Natural killer cell (primary cell): ENCODE measurements around the gene RPRM. TPM values are rescaled to one million over a fixed set of nuclear protein-coding genes. Genes with fewer than 3 reads are reported as not detected.
"Not testable (repeated sequence)": the region's sequence is repeated elsewhere in the genome, so short reads cannot be mapped to it uniquely, and the experiment has no call there.

Experiments used
- ATAC-seq, 3 donors: fragments of 150-1000 bp in 2 of 3; fragments of 200-7000 bp in 1 of 3; cut with Tn5 transposase; 1 replicate in 1 of 3; 2 replicates in 2 of 3; pipeline ENCODE4 v1.10.0; 2021; ENCODE audit warnings: mild to moderate bottlenecking in 2 of 3, moderate library complexity in 2 of 3
- DNase-seq, 2 donors: peaks; one replicate each; pipeline versions ENCODE4 v3.0.0 to v3.0.0-alpha.2; 2013 to 2021; ENCODE audit warnings: mixed read lengths in 1 of 2
- H3K27ac ChIP-seq: one replicate; pipeline ENCODE4 v1.5.1; 2013; ENCODE audit warnings: mild to moderate bottlenecking, low read length
- H3K27me3 ChIP-seq: one replicate; pipeline ENCODE4 v1.6.1; 2013; ENCODE audit warnings: low read length; ENCODE audit not compliant: control insufficient read depth, insufficient read depth
- H3K36me3 ChIP-seq: one replicate; pipeline ENCODE4 v1.6.1; 2013; ENCODE audit warnings: low read length; ENCODE audit not compliant: control insufficient read depth, insufficient read depth
- H3K4me1 ChIP-seq: one replicate; pipeline ENCODE4 v1.6.1; 2013; ENCODE audit warnings: low read length; ENCODE audit not compliant: control insufficient read depth, insufficient read depth
- H3K4me3 ChIP-seq: one replicate; pipeline ENCODE4 v1.5.1; 2013; ENCODE audit warnings: low read length
- H3K9me3 ChIP-seq: one replicate; pipeline ENCODE4 v1.6.1; 2013; ENCODE audit warnings: low read length; ENCODE audit not compliant: control insufficient read depth, insufficient read depth
- H3K27ac Mint-ChIP-seq, 2 donors: one replicate each; pipeline ENCODE4 v1.8.0; 2022; ENCODE audit warnings: mild to moderate bottlenecking in 2 of 2, mixed read lengths in 2 of 2, moderate library complexity in 1 of 2
- H3K27me3 Mint-ChIP-seq, 2 donors: one replicate each; pipeline ENCODE4 v1.8.0; 2022; ENCODE audit warnings: low read depth in 2 of 2, mixed read lengths in 2 of 2
- H3K36me3 Mint-ChIP-seq: one replicate; pipeline ENCODE4 v1.8.0; 2022; ENCODE audit warnings: mixed read lengths
- H3K4me1 Mint-ChIP-seq, 2 donors: one replicate each; pipeline ENCODE4 v1.8.0; 2022; ENCODE audit warnings: mixed read lengths in 2 of 2
- H3K4me3 Mint-ChIP-seq: one replicate; pipeline ENCODE4 v1.8.0; 2022; ENCODE audit warnings: mild to moderate bottlenecking, moderate library complexity, mixed read lengths
- H3K9me3 Mint-ChIP-seq, 2 donors: one replicate each; pipeline ENCODE4 v1.8.0; 2022; ENCODE audit warnings: mixed read lengths in 2 of 2
- CTCF ChIP-seq: fragments of 200-600 bp; IDR thresholded peaks from one replicate; pipeline ENCODE4 v1.8.0; 2022; ENCODE audit warnings: antibody characterized with exemption
- WGBS: methylation state at CpG from one replicate; pipeline ENCODE4 v1.1.7; 2013; ENCODE audit warnings: missing lambda C conversion rate; ENCODE audit not compliant: insufficient coverage; 5-methylcytosine and 5-hydroxymethylcytosine counted together
- intact Hi-C: fragments of 100-400 bp; cut with micrococcal nuclease; formaldehyde crosslinking; loops from one replicate; pipeline ENCODE4 v1.14.2; 2022
- total RNA-seq, 4 donors: library from RNA; stranded (reverse); fragments of 120-200 nt in 1 of 4; gene quantifications; one replicate each; pipeline versions ENCODE4 v1.2.3 to v1.2.4, GENCODE V29; 2013 to 2022

RPRM gene
- total RNA-seq, 3 donors from 2014 or later (not counting 1 experiment from before 2014, with no cell fraction given), result not detected

GRCh38 chr2:153510996-153511395, 32.4 kb upstream of the RPRM start:
- Mint-ChIP-seq H3K27me3 (no peaks in the 10 kb centered on the region), H3K27ac (no peak overlapping the region), H3K9me3 (peaks cover 5% of the 10 kb centered on the region in 2 donors), H3K36me3 (no peaks in the 10 kb centered on the region), H3K4me3 (no peak overlapping the region), H3K4me1 (no peaks in the 10 kb centered on the region)
- DNase-seq, result no peak
- H3K4me3 ChIP-seq, result no peak overlapping the region
- ATAC-seq, result no peak
- 84% methylated on average over 4 of the region's 4 CpGs for WGBS
- H3K4me1 ChIP-seq, result no peaks in the 10 kb centered on the region
- intact Hi-C loops, result no loop called here
- no peaks in the 10 kb centered on the region for H3K27me3 ChIP-seq
- TF ChIP-seq CTCF, result no peak
- H3K36me3 ChIP-seq, result no peaks in the 10 kb centered on the region
- no peak overlapping the region for H3K27ac ChIP-seq
- peaks cover 6% of the 10 kb centered on the region for H3K9me3 ChIP-seq

- TF ChIP-seq CTCF, result no peak
- Histone ChIP-seq H3K9me3 (peaks cover 6% of the 10 kb centered on the region), H3K27ac (no peak overlapping the region), H3K36me3 (no peaks in the 10 kb centered on the region), H3K27me3 (no peaks in the 10 kb centered on the region), H3K4me3 (no peak overlapping the region), H3K4me1 (no peaks in the 10 kb centered on the region)
- intact Hi-C loops, result no loop called here
- H3K27me3 Mint-ChIP-seq, result no peaks in the 10 kb centered on the region
- ATAC-seq (no peak), DNase-seq (no peak)
- H3K36me3 Mint-ChIP-seq, result no peaks in the 10 kb centered on the region
- no peak overlapping the region for H3K4me3 Mint-ChIP-seq
- 88% methylated on average over 14 of the region's 15 CpGs for WGBS
- H3K9me3 Mint-ChIP-seq, result peaks cover 7 to 10% of the 10 kb centered on the region in 2 donors
- H3K4me1 Mint-ChIP-seq, result no peaks in the 10 kb centered on the region
- no peak overlapping the region for H3K27ac Mint-ChIP-seq
Observed at GRCh38 chr2:153509133-153509532, 30.6 kb upstream of the RPRM start.

DNA sequence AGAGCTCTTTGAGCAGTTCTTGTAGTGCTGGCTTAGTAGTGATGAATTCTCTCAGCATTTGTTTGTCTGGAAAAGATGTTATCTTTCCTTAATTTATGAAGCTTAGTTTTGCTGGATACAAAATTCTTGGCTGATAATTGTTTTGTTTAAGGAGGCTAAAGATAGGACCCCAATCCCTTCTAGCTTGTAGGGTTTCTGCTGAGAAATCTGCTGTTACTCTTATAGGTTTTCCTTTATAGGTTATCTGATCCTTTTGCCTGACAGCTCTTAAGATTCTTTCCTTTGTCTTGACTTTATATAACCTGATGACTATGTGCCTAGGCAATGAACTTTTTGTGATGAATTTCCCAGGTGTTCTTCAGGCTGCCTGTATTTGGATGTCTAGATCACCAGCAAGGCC, 27.9 kb upstream of the RPRM start:
- H3K4me1 ChIP-seq, H3K27ac Mint-ChIP-seq, H3K27ac ChIP-seq, H3K9me3 ChIP-seq, H3K27me3 Mint-ChIP-seq, intact Hi-C loops, H3K4me1 Mint-ChIP-seq, H3K4me3 ChIP-seq, H3K4me3 Mint-ChIP-seq, ATAC-seq, H3K27me3 ChIP-seq, DNase-seq, H3K36me3 ChIP-seq, H3K36me3 Mint-ChIP-seq, H3K9me3 Mint-ChIP-seq: not testable (repeated sequence)

GRCh38 chr2:153499439-153499838, 20.9 kb upstream of the RPRM start:
- 90% methylated on average over 5 of the region's 5 CpGs for WGBS
- Mint-ChIP-seq H3K36me3 (no peaks in the 10 kb centered on the region), H3K9me3 (peaks cover 0 to 2% of the 10 kb centered on the region in 2 donors), H3K27me3 (no peaks in the 10 kb centered on the region), H3K27ac (no peak overlapping the region), H3K4me1 (no peaks in the 10 kb centered on the region), H3K4me3 (no peak overlapping the region)
- no peak for TF ChIP-seq CTCF
- Histone ChIP-seq H3K27ac (no peak overlapping the region), H3K4me3 (no peak overlapping the region), H3K9me3 (no peaks in the 10 kb centered on the region), H3K27me3 (no peaks in the 10 kb centered on the region), H3K4me1 (no peaks in the 10 kb centered on the region), H3K36me3 (no peaks in the 10 kb centered on the region)
- no peak for DNase-seq
- ATAC-seq, result no peak
- intact Hi-C loops, result no loop called here
